DMS 273 treated with DMSO at 0.1 percent for 48 hours (cell line): Measurements from ENCODE around the gene CPS1.

Experiments used
- DNase-seq: peaks from one replicate; lab custom pipeline; 2025; lab: John Stamatoyannopoulos, UW

The CPS1 gene

DNA sequence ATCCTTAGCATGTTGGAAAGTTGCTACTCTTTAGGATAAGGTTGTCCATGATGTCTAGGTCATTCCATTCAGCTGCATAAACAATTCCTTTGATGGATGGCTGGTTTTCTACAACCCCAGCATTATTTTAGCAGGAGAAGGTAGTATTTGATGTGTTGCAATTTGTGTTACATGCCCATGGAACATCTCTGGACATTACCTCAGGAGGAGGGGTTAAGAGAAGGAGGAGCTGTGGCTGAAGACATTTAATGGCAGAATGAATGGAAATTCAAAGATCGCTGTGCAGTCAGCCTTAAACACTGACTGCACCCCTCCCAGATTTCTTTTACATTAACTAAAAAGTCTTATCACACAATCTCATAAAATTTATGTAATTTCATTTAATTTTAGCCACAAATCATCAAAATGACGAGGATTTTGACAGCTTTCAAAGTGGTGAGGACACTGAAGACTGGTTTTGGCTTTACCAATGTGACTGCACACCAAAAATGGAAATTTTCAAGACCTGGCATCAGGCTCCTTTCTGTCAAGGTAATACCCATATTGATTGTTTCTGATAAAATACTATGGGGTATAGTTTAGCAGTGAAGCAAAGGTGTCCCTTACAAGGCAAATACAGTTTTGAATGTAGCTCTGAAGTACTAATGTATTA lies at the start of gene CPS1:
Gene CPS1 (plus strand): TSS at position 271 of the 652 bp plus-strand sequence. CDS start 135 bp downstream, at position 406.
- DNase-seq = no peak

DNA sequence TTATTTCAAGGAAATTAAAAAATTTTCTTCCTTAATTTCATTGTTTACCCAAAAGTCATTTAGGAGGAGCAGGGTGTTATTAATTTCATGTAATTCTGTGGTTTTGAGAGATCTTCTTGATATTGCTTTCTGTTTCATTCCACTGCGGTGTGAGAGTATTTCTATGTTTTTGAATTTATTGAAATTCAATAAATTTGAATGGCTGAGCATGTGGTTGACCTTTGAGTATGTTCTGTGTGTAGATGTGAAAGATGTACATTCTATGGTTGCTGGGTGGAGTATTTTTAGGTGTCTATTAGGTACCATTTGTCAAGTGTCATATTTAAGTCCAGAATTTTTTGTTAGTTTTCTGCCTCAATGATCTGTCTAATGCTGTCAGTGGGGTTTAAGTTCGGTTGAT lies 40.5 kb upstream of the CPS1 start:
- no peak for DNase-seq

DNA sequence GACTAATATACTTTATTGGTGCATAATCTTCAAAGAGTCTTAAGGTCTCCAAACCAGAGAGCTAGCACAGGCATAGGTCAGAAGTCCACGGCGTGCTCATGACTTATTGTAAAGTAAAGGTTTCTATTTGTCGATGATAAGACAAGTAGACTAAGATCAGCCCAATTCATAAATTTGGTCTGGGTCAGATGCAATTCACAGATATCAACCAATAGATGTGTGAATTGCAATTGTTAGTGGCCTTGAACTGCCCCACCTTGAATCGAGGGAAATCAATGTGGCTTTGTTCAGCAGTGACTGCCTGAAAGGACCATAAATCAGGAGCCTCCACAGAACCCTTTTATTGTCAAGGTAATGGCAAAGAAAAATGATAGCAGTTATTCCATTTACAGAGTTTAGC lies 39.1 kb upstream of the CPS1 start:
- no peak for DNase-seq

DNA sequence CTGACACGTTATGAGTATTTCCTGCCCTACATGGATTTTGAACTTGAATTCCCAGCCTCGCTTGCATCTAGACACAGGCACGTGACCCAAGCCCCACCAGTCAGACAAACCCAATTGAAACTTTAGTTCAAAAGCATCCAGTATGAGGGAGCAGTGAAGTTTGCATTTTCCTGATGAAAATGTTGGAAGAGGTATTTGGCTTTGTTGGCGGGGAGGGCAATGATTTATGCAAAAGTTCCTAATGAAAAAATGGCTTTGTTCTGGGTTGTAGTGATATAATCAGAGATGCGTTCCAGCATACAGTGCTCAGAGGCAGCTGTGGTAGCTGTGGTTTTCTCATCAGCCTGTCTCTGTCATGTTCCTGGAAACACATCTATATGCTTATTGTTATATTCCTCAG lies 36.8 kb upstream of the CPS1 start:
- DNase-seq = no peak

DNA sequence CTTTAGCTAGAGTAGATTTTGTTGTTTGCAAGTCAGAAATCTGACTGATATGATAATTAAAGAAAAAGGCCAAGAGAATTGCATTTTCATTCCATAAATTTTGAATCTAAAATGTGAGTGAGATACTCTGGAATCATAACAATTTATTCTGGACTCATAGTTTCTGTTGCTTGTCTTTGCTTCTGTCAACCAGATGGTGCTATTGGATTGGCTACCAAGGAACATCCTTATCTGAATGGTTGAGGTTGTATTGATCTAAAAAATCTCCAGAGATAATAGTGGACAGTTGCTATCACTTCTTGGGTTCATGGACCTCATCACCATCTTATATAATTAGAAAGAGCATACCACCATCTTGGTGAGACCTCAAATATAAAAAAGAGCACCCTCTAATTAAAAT lies 34.0 kb upstream of the CPS1 start:
- no peak for DNase-seq

DNA sequence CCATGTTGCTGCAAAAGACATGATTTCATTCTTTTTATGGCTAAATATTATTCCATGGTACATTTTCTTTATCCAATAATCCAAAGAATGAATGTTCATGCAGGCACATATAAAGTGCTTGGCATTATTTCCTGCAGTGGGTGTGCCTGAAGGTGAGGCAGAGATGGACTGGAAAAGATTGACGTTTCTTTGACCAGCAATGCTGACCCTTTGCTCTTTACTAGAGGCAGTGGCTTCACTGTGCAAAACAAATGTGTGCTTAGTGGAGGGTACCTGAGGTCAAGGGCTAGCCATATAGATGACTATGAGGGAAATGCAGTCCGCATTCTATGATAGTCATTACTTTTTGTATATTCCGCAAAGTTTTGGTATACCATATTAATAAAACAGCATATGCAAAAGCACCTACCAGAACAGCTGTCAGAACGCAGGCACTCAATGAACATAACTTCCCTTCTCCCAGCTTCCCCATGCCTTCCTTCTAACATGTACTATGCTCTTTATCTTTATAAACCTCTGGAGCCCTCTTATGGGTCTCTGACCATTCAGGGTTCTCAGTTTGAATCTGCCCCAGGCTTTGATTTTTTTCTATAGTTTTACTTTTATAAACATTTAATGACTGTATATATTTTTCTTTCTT lies 32.6 kb upstream of the CPS1 start:
- DNase-seq = no peak

DNA sequence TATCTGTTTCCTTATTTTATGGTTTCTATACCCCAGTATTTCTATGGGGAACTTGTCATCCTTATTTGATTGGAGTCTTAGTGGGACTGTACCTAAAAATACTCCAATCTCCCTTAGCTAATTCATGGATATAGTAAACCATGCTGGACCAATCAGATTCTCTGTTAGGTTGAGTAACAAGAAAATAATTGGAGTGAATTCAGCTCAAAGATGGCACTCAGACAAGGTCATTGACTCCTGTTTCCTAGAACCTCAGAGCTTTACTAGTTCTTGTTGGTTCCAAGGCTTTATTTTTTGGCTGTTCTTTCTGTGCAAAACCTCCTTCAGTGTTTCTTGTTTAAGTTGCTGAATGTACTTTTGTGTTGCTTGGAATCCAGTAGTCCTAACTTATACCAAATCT lies 31.9 kb upstream of the CPS1 start:
- no peak for DNase-seq

DNA sequence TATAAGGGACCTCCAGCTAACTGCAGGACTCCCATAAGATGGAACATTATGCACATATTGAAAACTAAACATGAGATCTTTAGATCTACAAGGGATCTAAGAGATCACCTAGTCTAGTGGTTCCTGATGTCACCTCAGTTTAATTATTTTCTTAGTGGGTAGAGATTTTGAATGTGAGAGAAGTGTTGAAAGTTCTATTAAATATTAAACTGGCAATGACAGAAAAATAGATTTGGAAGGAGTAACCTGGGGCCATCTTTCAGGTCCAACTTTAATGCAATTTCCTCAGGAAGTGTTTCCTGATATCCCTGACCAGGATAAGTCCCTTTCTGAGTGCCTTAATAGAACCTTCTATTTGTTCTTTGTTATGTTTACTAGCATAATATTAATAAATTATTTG lies 29.1 kb upstream of the CPS1 start:
- DNase-seq = no peak

DNA sequence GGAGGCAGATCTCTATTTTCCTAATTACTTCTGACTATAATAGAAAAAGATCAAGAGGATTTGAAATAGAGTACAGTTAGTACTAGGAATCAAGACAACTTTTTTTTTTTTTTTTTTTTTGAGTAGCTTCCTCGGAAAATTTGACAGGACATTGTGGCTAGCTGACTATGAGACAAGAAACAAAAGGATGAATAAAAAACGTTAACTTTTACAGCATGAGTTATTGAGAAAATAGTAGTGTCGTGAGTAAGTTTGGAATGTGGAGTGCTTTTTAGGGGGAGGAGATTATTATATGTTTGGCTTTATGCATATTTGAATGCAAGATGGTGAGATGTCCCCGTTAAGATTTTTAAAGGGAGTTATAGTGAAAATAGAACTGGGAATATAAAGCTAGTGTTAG lies 27.7 kb upstream of the CPS1 start:
- no peak for DNase-seq

DNA sequence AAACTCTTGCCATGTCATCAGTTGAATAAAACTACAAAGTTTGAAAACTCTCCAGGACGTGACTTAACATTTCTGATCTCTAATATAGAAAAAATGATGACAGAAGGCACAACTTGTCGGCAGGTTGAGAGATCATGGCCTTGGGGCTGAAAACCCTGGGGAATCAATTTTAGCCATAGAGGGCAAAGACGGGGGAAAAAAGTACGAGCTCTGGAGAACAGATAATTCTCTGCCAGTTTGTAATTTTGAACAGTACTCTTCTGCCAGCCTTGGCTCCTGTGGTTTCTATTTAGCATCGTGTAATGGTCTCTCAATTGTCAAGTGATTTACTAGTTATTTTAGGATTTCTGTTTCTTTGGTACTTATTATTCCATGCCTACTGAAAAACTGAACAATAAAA lies 25.3 kb upstream of the CPS1 start:
- DNase-seq = no peak

DNA sequence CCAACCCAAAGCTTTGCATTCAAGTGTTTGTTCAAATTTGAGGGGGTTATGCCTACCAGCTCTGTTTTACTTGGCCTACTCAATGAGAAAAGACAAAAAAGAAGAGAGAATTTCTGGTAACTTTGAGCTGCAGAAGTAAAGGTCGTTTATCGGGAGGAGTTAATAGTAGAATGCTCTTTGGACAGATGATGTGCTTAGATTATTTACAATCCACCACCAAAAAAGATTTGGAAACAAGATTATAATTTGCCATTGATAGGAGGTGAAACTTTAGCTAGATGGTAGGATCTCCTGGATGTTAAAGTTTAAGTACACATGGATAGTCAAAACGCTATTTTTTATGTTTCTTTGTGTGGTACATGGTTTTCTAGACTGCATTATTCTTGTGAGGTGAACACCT lies 24.9 kb upstream of the CPS1 start:
- DNase-seq = no peak

DNA sequence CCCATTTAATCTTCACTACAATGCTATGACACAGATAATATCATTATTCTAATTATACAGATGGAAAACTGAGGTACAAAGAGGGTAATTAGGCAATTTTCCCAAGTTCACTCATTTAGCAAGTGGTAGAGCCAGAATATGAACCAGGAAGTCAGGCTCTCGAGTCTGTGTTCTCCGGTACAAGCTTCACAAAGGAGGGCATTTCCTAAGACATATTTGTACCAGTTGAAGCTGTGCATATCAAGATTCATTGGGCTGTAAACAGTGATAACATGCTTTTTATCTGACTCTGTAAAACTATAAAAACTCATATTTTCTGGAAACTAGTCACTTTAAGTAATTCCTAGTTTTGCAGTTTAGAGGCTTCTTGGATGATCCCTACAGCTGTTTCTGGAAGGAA lies 23.0 kb upstream of the CPS1 start:
- DNase-seq = no peak

DNA sequence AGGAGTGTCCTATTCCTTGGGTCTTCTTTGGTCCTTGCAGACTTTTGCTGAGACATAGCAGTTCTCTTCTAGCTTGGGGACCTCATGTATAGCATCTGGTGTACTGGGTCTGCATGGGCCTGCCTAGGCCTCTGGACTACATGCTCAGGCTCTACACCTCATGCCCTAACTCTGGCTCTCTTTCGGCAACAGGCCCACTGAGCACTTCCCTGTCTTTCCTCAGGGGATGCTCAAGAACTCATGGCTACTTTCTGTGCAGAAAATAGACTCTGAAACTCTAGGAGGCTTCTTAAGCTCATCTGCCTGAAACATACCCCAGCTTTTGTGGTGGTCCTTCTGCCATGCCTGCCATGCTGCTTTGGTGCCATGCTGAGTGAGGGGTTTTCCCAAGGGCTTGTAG lies 21.5 kb upstream of the CPS1 start:
- DNase-seq = no peak

DNA sequence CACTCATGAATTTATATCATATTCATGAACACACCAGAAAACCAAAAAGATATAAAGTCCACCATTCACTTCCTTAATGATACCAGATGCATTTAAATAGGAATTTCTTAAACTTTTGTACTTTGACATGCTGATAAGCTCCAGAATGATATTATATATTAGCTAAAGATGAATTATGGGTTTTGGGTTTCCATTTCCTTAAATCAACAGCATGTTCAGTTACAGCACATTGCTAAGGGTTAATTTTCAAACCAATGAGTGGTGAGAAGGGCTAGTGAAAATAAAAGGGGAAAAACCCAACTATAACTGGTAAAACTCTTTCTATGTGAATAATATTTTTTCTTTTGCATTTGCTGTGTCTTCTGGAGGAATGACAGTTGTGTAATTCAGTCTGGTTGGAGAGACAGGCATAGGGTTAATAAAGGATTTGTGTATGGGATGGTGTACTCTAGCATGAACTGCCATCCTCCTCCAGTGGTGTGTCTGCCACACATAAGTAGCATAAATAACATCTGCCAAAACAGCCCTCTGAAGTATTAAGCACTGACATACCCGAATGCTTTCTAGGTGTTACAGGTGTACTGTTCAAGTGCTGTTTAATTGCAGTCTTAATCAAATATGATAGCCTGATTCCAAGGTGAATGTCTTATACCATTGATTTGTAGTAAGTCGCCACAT lies 19.3 kb upstream of the CPS1 start:
- no peak for DNase-seq

DNA sequence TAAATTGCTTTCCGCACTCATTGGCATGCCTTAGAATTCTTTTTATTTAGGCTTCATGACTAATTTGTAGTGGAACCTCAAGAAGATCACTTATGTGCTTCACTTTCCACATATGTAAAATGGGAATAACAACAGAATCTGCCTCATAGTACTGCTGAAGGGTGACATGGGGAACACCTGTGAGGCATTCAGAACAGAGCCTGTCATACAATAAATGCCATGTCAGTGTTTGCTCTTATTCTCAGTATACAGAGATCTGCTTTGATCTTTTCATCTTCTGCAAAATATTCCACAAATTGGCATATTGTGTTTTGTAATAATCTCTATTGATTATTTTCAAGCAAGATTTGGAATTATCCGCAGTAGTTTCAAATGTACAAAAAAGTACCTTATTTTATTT lies 17.4 kb upstream of the CPS1 start:
- no peak for DNase-seq

DNA sequence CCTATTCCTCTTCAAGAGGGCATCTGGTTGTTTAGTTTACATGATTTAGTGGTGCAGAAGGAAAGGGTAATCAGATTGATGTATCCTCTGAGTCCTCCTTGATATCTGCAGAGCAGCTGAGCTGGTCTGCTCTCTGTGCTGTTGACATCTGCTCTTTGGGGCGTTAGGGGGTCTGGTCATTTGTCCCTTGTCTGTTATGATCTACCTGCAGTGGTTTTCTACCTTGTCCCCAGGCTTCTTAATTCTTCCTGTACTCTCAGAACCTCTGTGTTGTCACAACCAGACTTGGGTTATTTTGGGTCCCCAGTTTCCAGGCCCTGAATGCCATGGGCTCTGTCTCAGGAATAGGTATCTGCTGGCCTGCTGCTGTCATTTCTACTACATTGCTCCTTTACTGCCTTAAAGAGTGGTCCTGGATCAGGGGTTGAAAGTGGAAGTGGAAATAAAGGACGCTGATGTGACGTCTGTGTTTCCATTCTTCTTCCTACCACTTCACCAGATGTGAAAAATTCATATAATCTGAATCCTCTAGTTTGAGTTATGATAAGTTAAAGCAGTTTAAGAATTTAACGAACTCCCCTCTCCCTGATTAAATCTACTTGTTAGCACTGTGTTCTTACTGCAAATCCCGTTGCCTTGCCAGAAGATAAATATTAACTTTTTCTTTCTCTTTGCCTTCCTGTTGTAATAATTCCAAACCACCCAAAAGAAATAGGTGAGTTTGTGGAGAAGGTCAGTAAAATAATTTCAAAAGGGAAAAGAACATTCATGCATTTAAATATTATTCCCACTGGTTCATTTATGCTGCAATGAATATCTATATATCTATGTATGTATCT lies 16.6 kb upstream of the CPS1 start:
- no peak for DNase-seq

DNA sequence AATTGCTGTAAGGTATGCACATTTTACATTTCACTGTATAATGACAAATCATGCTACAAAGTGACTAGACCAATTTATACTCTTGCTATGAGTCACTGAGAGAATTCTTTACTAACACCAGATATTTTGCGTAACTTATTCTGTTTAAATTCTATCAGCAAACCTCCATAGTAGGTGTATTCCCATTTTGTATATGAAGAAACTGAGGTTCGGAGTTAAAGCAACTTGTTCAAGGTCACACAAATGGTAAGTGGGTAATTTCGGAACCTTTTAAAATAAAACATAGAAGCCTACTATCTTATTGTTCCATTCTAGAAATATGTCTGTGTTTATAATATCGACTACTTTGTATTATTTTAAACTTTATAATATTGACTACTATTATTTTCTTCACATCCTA lies 15.9 kb upstream of the CPS1 start:
- no peak for DNase-seq

DNA sequence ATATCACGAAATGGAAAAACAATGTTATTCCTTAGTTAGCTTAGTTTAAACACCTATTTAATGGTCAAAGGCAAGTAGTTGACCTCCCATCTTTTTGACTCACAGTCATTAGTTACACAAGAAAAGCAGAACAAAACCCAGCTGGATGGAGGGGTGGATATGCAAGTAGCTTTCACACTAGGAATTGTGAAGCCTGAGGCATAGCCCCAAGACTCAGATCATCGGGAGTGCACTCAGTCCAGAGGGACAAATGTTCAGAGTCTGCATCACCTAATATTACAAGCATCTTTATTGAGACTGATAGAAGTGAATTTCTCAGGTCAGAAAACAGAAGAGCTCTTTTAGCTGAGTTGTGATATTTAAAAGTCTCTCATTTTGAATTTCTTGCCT lies 15.5 kb upstream of the CPS1 start:
- no peak for DNase-seq

DNA sequence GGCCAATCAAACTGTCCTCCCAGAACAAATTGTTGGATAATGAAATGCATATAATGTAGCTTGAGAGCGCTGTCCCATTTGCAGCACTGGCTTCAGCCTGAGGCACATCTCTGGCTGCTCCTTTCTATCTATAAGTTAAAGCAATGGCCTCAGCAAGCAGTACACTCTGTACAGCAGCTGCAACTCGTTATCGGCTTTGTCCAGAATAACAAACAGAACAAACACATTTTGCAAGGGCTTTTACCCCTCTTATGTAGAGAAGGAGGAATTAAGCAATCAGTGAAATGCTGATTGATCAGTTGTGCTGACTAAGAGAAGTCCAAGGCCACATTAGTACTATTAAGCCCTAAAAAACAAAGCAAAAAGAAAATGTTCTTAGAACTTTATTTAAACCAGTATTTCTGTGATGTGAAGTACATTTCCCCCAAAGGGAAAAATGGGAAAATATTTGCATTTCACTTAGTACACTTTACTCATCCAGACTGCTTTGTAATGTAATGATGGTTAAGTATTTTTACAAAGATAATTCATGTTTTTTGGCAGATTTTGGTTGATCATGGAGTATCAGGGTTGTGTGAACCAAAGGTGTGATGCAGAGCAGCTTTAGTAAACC lies 15.0 kb upstream of the CPS1 start:
- DNase-seq = no peak

DNA sequence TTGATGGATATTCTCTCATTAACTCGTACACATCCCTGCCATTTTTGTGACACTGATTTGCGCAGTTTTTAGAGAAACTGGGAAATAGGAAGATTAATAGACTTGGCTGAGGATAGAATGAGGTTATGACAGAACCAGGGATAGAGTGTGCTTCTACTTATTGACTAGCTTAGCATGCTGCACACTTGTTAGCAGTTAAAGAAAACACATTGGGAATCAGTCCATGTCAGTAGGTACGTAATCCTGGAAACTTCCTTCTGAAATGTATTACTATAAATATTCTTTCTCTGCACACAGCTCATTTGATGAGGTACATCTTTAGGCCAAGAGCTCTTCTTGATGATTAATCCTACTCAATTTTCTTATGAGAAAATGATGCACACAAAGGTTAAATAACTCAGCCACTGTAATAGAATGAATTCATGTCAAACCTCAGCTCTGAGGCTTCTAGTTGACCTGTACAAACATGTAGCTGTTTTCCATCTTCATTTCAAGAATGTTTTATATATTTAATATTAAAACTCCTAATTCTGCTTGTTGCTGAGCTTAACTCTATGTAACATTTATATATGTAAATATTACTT lies 12.3 kb upstream of the CPS1 start:
- DNase-seq = no peak

DNA sequence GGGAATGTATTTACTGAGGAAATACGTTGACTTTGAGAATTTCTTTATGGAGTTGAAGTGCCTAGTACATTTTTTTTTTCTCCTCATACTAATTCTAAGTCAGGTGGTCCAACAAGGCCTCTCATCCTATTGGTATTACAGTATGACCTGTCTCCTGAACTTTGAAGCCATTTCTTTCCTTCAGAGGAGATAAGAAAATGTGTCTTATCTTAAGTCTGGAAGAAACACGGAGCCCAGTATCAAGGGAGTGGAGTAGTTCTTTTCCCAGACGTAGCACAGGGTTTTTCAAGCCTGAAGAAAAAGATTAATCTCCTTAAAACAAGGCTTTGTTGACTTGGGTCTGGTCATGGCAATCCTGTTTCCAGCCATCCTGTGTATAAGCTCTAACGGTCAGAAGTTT lies 11.6 kb upstream of the CPS1 start:
- DNase-seq = no peak
